ENCODE results near the gene PPP1R3G. TPM values are rescaled to one million over a fixed set of nuclear protein-coding genes. Genes with fewer than 3 reads are reported as not detected.

Gene PPP1R3G
- polyA plus RNA-seq, 1 donor (not counting 4 experiments of a cell fraction or from before 2014, with no cell fraction given) = 0.01 TPM

DNA sequence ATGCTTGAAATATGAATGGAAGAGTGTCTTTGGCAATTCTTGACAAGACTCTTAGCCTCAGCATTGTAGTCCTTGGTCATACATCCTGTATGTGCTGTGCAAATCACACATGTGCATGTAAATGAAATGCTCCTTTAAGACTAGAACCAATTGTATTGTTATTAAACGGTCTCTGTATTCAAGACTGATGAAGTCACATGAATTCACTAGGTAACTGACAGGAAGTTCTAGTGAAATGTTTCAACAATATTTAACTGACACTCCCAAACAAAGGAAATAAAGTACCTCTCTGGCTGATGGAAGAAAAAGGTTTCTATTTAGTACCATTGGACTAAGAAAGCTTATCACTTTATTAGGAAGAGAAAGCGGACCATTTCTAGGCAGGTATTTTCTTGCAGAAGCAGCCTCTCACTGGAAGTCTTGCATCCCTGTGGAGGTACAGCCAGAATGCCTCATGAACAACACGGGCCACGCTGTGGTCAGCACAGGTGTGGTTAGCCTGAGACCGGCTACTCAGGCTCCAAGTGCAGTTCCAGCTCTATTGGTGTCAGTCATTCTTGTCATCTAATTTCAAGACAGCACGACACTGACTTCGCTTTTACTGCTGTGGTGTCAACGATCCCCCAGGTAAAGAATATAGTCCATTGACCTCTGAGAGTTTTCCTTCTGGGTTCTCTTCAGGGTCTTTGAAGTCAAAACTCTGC, 17.3 kb downstream of the PPP1R3G start:
- no peaks in the 10 kb centered on the region for H3K9me3 ChIP-seq (ENCODE audit: control insufficient read depth, low read depth, low read length)
- no peak overlapping the region for H3K27ac ChIP-seq (ENCODE audit: control insufficient read depth, insufficient read depth, low read length)
- no peak for DNase-seq (ENCODE audit: low read depth, low spot score)
- no peak overlapping the region for H2AFZ ChIP-seq (ENCODE audit: control insufficient read depth, low read length)
- H4K20me1 ChIP-seq (ENCODE audit: control insufficient read depth, extremely low read depth, insufficient read depth, low read length) = no peaks in the 10 kb centered on the region
- no peak overlapping the region for H3K4me2 ChIP-seq (ENCODE audit: control insufficient read depth, extremely low read depth, insufficient read depth, low read depth, low read length)
- no peak for FAIRE-seq
- H3K36me3 ChIP-seq (ENCODE audit: control insufficient read depth in 2 of 2, extremely low read depth in 1 of 2, insufficient read depth in 2 of 2, low read length in 2 of 2) = no peaks in the 10 kb centered on the region
- TF ChIP-seq, protein P1, sequence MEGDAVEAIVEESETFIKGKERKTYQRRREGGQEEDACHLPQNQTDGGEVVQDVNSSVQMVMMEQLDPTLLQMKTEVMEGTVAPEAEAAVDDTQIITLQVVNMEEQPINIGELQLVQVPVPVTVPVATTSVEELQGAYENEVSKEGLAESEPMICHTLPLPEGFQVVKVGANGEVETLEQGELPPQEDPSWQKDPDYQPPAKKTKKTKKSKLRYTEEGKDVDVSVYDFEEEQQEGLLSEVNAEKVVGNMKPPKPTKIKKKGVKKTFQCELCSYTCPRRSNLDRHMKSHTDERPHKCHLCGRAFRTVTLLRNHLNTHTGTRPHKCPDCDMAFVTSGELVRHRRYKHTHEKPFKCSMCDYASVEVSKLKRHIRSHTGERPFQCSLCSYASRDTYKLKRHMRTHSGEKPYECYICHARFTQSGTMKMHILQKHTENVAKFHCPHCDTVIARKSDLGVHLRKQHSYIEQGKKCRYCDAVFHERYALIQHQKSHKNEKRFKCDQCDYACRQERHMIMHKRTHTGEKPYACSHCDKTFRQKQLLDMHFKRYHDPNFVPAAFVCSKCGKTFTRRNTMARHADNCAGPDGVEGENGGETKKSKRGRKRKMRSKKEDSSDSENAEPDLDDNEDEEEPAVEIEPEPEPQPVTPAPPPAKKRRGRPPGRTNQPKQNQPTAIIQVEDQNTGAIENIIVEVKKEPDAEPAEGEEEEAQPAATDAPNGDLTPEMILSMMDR (optimal IDR thresholded peaks at IDR 0.05 in 1 of 3, IDR thresholded peaks at IDR 0.05 in 1 of 3, conservative IDR thresholded peaks at IDR 0.05 in 1 of 3; ENCODE audit: extremely low read depth in 1 of 3, insufficient read depth in 2 of 3, low read length in 3 of 3) = no peak
- TF ChIP-seq EZH2 (IDR thresholded peaks at IDR 0.05; ENCODE audit: low read length) = no peak
- H3K9me1 ChIP-seq (ENCODE audit: control insufficient read depth, extremely low read depth, insufficient read depth, low read length) = no peaks in the 10 kb centered on the region
- dilution Hi-C loops (cut with MboI; ENCODE audit: extremely low pct_ligation_motif_present, low sequenced_read_pairs) = no loop called here
- no peaks in the 10 kb centered on the region for H3K27me3 ChIP-seq (ENCODE audit: control insufficient read depth, extremely low read depth, insufficient read depth, low read length)
- no peaks in the 10 kb centered on the region for H3K4me1 ChIP-seq (ENCODE audit: control insufficient read depth, extremely low read depth, insufficient read depth, low read length)
- H3K4me3 ChIP-seq (ENCODE audit: control insufficient read depth in 2 of 3, extremely low read depth in 1 of 3, insufficient read depth in 2 of 3, low read depth in 1 of 3, low read length in 3 of 3) = no peak overlapping the region
- no peak overlapping the region for H3K9ac ChIP-seq (ENCODE audit: control insufficient read depth, extremely low read depth, insufficient read depth, low read length)
- no peaks in the 10 kb centered on the region for H3K79me2 ChIP-seq (ENCODE audit: control insufficient read depth, insufficient read depth, low read length)

GRCh38 chr6:5103250-5103649, 18.1 kb downstream of the PPP1R3G start:
- Histone ChIP-seq H4K20me1 (ENCODE audit: control insufficient read depth, extremely low read depth, insufficient read depth, low read length) (no peaks in the 10 kb centered on the region), H3K27ac (ENCODE audit: control insufficient read depth, insufficient read depth, low read length) (no peak overlapping the region)

More at GRCh38 chr6:5103250-5103649, 18.1 kb downstream of the PPP1R3G start:
- dilution Hi-C loops (cut with MboI; ENCODE audit: extremely low pct_ligation_motif_present, low sequenced_read_pairs) = no loop called here
- Histone ChIP-seq H3K4me1 (ENCODE audit: control insufficient read depth, extremely low read depth, insufficient read depth, low read length) (no peaks in the 10 kb centered on the region), H3K9me3 (ENCODE audit: control insufficient read depth, low read depth, low read length) (no peaks in the 10 kb centered on the region), H2AFZ (ENCODE audit: control insufficient read depth, low read length) (no peak overlapping the region), H3K27me3 (ENCODE audit: control insufficient read depth, extremely low read depth, insufficient read depth, low read length) (no peaks in the 10 kb centered on the region), H3K9me1 (ENCODE audit: control insufficient read depth, extremely low read depth, insufficient read depth, low read length) (no peaks in the 10 kb centered on the region), H3K9ac (ENCODE audit: control insufficient read depth, extremely low read depth, insufficient read depth, low read length) (no peak overlapping the region), H3K36me3 (ENCODE audit: control insufficient read depth in 2 of 2, extremely low read depth in 1 of 2, insufficient read depth in 2 of 2, low read length in 2 of 2) (no peaks in the 10 kb centered on the region), H3K4me3 (ENCODE audit: control insufficient read depth in 2 of 3, extremely low read depth in 1 of 3, insufficient read depth in 2 of 3, low read depth in 1 of 3, low read length in 3 of 3) (no peak overlapping the region), H3K4me2 (ENCODE audit: control insufficient read depth, extremely low read depth, insufficient read depth, low read depth, low read length) (no peak overlapping the region), H3K79me2 (ENCODE audit: control insufficient read depth, insufficient read depth, low read length) (no peaks in the 10 kb centered on the region)
- DNase-seq (ENCODE audit: low read depth, low spot score) (no peak), FAIRE-seq (no peak)
- TF ChIP-seq EZH2 (IDR thresholded peaks at IDR 0.05; ENCODE audit: low read length) = no peak
- TF ChIP-seq, protein P1 (optimal IDR thresholded peaks at IDR 0.05 in 1 of 3, IDR thresholded peaks at IDR 0.05 in 1 of 3, conservative IDR thresholded peaks at IDR 0.05 in 1 of 3; ENCODE audit: extremely low read depth in 1 of 3, insufficient read depth in 2 of 3, low read length in 3 of 3) = no peak

Data from keratinocyte (primary cell).